Islet precursor cell (in vitro differentiated cells): ENCODE results near the gene SPRED2.
A peak's percentile ranks its signal among the peaks of the same experiment; 100 is the strongest.

ENCODE experiments used
- DNase-seq: peaks from one replicate; pipeline ENCODE4 v3.0.0-alpha.2; 2018

The SPRED2 gene

GRCh38 chr2:65438137-65438899, 5.9 kb upstream of the SPRED2 start:
- DNase-seq = no peak

DNA sequence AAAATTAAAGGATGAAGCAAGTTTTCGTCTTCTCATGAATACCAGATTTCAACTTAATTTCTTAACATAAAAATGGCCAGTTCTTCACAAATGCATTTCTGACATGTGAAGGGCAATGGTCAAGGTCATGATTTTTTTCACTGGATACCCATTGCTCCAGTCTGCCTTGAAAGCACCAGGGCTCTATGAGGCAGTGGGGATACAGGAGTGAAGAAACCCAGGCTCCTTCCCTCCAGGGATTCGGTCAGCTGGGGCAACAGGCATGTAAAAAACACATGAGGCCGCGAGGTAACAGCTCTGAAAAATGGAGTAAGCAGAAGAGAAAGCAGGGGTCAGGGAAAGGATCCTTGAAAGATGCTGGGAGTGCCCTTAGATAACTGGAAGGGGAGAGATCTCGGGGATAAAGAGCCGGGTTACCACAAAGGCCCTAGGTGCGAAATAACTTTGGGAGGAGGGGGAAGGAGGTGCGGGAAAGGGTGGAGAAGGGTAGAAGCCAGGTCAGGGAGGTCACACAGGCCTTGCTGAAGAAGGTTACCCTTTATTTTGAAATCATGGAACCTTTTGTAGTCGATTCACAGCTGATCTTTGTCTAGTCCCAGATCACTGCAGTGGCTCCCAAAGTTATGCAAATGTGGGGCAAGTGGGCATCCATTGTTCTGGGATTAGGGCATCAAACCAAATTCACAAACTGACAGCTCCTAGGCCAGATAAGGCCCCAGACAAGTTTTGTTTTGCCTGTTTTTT, 5.2 kb upstream of the SPRED2 start:
- DNase-seq = no peak

DNA sequence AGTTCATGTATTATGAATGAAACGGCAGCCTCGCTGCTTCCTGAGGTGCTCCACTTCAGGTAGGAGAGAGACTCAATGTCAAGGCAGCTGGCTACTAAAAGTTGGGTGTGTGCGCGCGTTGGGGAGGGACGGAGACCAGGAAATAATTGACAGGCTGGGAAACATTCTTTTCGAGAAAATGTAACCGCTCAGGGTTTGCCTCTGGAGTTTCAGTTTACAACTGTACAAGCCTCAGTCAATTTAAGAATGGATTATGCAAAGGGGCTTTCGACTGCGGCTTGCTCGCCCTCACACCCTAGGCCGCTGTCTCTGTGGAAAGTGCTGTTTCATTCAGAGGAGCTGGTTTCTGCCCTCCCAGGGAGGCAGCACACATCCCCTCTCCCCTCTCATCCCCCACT, 4.4 kb upstream of the SPRED2 start:
- DNase-seq = no peak

GRCh38 chr2:65436169-65436823, 3.9 kb upstream of the SPRED2 start:
- peak; percentile 88 for DNase-seq

DNA sequence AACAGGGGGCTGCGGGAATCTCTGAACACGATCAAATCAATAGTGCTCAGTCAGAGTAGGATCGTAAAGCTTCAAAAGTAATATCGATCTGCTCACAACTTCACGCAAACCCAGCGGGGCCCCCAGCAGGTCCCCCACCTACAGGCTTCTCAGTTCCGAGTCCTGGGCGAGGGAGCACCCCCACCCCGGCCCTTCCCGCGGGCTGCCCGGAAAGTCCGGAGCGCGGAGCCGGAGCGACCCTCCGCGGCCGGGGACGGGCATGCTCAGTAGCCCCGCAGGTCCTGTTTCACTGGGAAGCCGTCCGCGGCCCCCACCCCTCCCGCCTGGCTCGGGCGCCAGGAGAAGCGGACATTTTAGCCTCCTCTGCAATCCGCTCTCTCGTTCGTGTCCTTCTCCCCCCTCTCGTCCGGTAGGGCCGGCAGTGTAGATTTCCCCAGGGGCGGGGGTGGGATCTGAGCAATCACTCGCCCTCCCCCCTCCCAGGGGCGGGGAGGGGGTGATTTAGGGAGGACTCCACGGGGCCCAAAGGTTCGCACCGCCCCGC, 3.3 kb upstream of the SPRED2 start:
- peak; percentile 95 for DNase-seq

GRCh38 chr2:65434592-65435241, 2.3 kb upstream of the SPRED2 start:
- DNase-seq = no peak

GRCh38 chr2:65431421-65432226, 775 bp downstream of the SPRED2 start:
- peak; percentile 68 for DNase-seq

DNA sequence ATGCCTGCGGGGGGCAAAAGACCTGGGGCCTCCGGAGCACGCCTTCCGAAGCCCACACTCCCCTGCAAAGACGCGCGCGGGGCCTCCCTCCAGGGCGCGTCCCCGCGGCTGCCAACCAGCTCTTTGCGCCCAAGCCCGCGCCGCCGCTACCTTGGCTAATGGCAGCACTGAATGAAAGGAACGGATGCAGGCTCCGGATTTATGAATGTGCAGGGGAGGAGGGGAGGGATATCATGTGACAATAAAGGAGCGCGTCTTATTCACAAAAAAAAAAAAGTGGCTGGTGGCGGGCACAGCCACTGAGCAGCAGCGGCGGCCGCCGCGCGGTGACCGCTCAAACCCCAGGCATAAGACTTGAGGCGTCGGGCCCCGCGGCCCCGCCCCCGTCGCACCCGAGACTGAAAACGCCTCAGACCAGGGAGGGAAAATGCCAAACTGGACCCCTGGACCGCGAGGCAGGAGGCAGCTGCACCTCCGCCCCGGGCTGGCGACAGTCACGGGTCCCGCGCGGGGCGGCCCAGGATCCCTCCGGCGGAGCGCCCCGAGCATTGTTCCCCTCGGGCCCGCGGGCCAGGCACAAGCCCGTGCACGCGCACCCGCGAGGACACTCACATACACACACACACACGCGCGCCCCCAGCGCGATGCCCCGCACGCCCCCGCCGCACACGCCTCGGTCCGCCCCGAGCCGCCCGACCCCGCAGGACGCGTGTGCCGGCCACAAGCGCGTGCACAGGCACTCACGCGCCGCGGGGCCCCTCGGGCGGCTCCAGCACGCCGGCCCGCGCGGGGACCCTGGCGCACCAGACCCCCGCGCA, 1.6 kb downstream of the SPRED2 start:
- DNase-seq = peak; percentile 69

GRCh38 chr2:65429786-65430602, 2.4 kb downstream of the SPRED2 start:
- peak; percentile 73 for DNase-seq

DNA sequence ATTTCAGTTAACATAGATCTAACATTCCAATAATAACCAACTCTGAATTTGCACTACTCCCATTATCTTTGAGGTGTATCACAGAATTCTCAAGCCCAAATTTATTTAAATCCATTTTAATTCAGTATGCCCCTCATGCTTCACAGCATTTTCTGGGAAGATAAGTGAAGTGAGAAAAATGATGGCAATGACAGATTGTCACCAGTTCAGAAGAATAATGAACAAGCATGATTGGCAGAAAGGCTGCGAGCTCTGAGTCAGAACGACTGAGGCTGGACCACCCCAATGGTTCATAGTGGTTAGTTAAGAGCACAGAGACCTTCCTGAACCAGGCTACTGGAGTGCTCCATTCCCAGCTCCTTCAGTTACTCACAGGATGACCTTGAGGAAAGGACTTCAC, 4.9 kb downstream of the SPRED2 start:
- DNase-seq = no peak

DNA sequence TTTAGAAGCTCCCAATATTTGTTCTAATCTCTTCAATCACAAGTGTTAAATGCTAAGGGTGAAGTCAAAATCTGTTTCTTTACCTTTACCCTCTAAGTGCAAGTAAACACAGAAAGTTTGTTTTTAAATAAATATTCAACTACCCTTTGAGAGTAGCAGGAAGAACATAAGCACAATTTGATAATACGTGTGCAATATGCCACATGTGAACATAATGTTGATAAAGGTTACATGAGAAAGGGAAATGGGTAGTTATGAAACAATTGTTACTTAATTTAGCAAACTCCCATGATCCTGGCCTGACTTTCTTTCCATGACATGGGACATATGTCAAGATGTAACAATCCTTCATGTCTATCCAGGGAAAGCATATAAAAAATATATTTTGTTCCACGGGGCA, 7.1 kb downstream of the SPRED2 start:
- no peak for DNase-seq

DNA sequence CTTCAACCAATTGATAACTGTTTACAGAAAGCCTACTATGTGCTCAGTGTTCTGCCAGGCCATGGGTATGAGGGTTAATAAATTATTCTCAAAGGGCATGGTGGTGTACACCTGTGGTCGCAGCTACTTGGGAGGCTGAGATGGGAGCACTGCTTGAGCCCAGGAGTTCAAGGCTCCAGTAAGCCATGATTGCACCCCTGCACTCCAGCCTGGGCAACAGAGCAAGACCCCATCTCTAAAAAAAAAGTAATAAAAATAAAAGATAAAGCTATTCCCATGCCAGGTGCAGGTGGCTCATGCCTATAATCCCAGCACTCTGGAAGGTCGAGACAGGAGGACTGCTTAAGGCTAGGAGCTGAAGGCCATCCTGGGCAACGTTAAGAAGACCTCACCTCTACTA, 8.0 kb downstream of the SPRED2 start:
- DNase-seq = no peak

GRCh38 chr2:65421432-65421748, 11.0 kb downstream of the SPRED2 start:
- DNase-seq = no peak

DNA sequence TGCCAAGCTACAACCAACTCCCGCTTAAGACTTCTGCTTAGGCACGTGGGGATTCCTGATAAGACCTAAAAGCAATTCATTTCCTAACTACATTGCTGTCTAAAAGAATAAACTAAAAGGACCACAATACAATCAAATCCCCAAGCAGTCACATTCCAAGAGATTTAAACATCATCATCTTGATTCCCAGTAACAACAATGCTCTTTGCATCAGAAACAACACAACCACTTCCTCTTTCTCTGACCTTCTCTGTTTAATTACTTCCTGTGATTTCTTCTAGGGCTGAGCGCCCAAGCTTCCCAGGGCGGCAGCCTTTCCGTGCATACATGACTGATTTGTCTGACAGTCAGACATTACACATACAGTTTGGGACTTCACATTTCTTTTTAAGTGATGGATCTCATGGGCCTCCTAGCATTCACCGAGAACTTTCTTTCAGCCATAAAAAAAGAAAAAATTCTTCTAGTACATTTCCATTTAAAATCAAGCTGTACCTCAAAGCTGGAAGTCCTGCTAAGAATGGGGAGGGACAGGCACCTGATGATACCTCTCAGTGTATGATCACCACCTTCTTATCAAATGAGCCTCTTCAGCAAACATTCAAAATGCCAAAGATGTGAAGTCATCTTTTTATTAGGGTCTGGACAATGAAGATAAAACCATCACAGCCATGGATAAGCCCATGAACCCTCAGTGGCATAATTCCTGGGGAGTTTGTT, 11.5 kb downstream of the SPRED2 start:
- DNase-seq = peak; percentile 64

DNA sequence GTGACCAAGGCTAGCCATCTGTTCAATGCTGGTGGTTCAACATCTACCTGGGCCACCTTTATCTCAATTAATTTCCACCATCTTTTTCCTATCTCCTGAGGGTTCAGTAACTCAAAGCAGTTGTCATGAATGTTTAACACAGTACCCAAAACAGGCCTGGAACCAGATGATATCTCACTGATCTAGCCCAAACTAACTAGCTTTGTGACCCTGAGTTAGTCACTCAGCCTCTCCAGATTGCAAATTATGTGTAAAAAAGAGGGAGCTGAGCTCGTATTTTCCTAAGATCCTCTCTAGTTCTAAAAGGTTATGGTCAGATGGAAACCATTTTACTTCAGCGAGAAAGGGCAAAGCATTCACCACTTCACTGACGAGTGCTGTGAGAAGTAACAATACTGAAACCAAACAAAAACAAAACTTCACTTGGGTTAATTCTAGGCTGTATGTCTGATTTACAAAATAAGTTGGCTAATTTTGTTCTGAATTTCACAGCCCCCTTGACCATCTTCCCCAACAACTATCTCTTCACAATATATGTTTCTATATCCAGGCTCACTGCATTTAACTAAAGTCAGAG, 14.8 kb downstream of the SPRED2 start:
- no peak for DNase-seq

DNA sequence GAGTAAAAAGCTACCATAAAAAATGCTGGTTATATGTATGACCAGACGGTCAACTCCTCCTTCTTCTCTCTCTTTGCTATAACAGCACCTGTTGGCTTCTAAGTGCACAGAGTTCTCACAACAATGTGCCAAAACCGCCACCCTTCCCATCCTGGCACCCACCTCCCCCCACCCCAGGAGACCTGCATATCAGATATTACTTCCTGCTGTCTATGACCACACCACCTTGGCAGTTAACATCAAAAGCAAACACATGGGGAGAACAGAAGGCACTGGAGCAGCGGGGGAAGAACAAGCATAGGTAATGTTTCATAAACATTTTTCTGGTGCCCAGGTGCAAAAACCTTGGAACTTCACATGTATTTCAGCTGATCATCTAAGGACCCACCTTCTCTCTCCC, 15.5 kb downstream of the SPRED2 start:
- no peak for DNase-seq

GRCh38 chr2:65416321-65416720, 16.1 kb downstream of the SPRED2 start:
- DNase-seq = no peak

DNA sequence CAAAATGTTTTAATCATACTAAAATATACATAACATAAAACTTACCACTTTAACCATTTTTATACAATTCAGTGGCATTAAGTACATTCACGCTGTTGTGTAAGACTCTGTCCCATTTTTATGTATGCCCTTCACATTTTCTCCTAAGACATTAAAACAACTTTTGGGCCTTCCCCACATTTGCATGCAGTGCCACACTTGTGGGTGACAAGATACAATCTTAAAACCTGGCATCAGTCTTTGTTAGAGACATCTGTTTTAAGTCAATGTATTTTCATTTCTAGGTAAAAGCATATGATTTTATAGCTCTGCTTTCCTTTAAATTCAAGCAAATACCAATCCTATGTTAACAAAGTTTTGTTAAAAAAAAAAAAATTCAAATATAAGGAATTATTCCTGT, 17.3 kb downstream of the SPRED2 start:
- no peak for DNase-seq

DNA sequence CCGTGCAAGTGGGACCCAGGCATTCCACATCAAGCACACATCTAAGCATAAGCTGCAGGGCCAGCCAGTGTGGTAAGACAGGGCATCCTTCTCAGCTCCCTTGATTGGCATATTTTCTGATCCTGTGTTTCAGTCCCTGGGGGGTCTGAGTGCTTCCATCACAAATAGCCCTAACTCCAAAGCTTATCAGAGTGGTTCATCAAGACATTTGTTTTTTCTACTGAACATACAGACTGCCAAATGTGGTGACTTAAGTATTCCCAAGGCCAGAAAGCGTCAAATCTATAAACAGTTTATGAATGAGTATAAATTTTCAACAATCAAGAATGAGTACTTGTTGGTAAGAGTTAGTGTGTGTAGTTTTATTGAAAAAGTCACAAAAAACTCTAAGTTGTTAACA, 18.8 kb downstream of the SPRED2 start:
- DNase-seq = no peak

GRCh38 chr2:65413106-65413505, 19.3 kb downstream of the SPRED2 start:
- DNase-seq = no peak
